Stomach smooth muscle (tissue), 2 donors: ENCODE data around the gene LYZL6.
"Not testable (repeated sequence)": the region's sequence is repeated elsewhere in the genome, so short reads cannot be mapped to it uniquely, and the experiment has no call there.

ENCODE experiments used
- H3K27ac ChIP-seq: one replicate; pipeline ENCODE4 v1.7.0; 2013; ENCODE audit warnings: mild to moderate bottlenecking, low read length, inconsistent platforms
- H3K27me3 ChIP-seq, 2 donors: one replicate each; pipeline ENCODE4 v1.7.0; 2013; ENCODE audit warnings: low read length in 2 of 2; ENCODE audit not compliant: insufficient read depth in 2 of 2, control insufficient read depth in 1 of 2
- H3K36me3 ChIP-seq, 2 donors: one replicate each; pipeline ENCODE4 v1.7.0; 2013; ENCODE audit warnings: low read length in 2 of 2; ENCODE audit not compliant: control insufficient read depth in 2 of 2, insufficient read depth in 2 of 2
- H3K4me1 ChIP-seq: one replicate; pipeline ENCODE4 v1.7.0; 2013; ENCODE audit warnings: low read length; ENCODE audit not compliant: control insufficient read depth, insufficient read depth
- H3K4me3 ChIP-seq, 2 donors: one replicate each; pipeline ENCODE4 v1.7.0; 2013; ENCODE audit warnings: low read length in 2 of 2
- H3K9ac ChIP-seq, 2 donors: one replicate each; pipeline ENCODE4 v1.7.0; 2013; ENCODE audit warnings: low read length in 2 of 2, mild to moderate bottlenecking in 1 of 2
- H3K9me3 ChIP-seq, 2 donors: one replicate each; pipeline ENCODE4 v1.7.0; 2013; ENCODE audit warnings: low read length in 2 of 2; ENCODE audit not compliant: control insufficient read depth in 2 of 2
- donor health status: healthy.
- donor health status: Pancreatic carcinoma.

Gene LYZL6

DNA sequence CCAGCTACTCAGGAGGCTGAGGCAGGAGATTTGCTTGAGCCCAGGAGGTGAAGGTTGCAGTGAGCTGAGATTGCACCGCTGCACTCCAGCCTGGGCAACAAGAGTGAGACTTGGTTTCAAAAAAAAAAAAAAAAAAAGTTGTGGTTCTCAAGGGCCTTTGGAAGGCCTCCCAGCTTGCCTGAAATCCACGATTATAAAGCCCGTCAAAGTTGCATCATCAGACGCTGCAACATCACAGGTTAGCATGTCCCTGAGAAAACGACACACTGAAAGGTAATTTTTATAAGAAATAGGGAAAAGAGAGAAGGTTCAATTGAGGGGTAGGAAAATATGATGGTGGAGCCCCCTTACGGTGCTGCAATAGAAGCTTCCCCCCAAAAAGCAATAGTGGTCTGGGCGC is 4.6 kb upstream of the LYZL6 start:
- Histone ChIP-seq H3K27me3 (no peaks in the 10 kb centered on the region), H3K4me3 (no peak overlapping the region), H3K4me1 (no peaks in the 10 kb centered on the region), H3K9me3 (no peaks in the 10 kb centered on the region), H3K9ac (no peak overlapping the region), H3K36me3 (no peaks in the 10 kb centered on the region), H3K27ac (no peak overlapping the region)

DNA sequence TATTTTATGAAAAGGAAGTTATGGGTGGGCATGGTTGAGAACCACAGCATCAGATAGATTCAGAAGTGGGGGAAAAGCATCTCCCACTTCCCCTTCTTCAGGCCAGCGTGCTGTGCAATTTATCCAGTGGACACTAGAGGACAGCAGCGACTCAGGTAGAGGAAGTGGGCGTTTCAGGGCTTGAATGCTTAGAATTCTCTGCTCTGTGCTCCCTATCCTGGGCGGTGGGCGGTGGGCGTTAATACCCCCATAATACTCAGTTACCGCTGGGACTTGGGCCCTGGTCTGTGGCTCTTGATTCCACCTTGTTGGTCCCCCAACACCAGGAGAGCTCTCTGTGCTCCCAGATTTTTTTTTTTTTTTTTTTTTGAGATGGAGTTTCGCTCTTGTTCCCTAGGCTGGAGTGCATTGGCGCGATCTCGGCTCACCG is 3.7 kb upstream of the LYZL6 start:
- peak overlapping the region in 1 of 2 donors; percentile 22 for H3K4me3 ChIP-seq
- no peaks in the 10 kb centered on the region for H3K9me3 ChIP-seq
- H3K4me1 ChIP-seq, result no peaks in the 10 kb centered on the region
- H3K27ac ChIP-seq, result no peak overlapping the region
- no peaks in the 10 kb centered on the region for H3K36me3 ChIP-seq
- H3K9ac ChIP-seq, result no peak overlapping the region
- no peaks in the 10 kb centered on the region for H3K27me3 ChIP-seq

DNA sequence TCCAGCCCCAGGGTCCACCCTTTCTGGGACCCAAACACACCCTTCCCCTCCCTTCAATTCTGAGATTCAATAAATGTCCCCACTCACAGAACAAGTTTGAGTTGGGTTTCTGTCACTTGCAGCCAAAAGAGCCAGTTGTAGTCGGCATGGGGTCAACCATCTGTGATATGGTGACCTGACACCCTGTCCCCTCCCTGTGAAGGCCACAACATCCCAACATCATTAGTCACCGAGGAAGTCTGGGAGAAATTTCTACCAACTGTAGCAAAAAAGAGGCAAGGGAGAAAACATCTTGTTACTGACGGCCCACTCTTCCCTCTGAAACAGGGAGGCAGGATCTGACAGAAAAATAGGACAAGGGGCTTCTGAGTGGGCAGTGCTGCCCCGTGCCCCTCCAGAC is 638 bp upstream of the LYZL6 start:
- H3K27me3 ChIP-seq, result no peaks in the 10 kb centered on the region

DNA sequence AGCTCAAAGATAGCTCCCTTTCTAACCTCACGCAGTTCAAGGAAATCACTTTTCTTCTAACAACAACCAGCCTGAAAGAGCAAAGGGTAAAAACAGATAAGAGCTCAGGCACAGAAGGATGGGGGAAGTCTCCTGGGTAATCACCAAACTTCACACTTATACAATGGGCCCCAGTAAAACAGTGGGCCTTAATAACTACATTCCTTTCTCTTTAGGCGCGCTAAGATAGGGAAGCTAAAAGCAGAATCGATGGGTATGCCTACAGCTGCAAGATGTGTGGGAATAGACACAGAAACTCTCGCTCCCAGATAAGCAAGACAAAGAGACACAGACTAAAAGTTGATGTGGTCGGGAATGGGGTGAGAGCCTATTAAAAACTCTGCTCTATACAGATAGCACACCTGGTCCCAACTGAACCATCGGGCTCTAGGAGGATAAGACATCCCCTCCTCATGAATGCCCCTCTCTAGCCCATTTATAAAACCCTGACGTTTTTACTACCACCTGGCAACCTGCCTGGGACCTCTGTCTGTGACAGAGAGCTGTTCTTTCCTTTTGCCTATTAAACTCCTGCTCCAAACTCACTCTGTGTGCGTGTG is 826 bp downstream of the LYZL6 start:
- H3K9ac ChIP-seq, result no peak overlapping the region
- no peaks in the 10 kb centered on the region for H3K9me3 ChIP-seq
- H3K4me3 ChIP-seq, result no peak overlapping the region
- no peaks in the 10 kb centered on the region for H3K4me1 ChIP-seq
- H3K27me3 ChIP-seq, result no peaks in the 10 kb centered on the region
- H3K27ac ChIP-seq, result no peak overlapping the region
- no peaks in the 10 kb centered on the region for H3K36me3 ChIP-seq

More for the DNA sequence above, 638 bp upstream of the LYZL6 start:
- no peak overlapping the region for H3K27ac ChIP-seq
- H3K4me1 ChIP-seq, result no peaks in the 10 kb centered on the region
- no peaks in the 10 kb centered on the region for H3K9me3 ChIP-seq
- H3K36me3 ChIP-seq, result no peaks in the 10 kb centered on the region
- H3K9ac ChIP-seq, result no peak overlapping the region
- no peak overlapping the region for H3K4me3 ChIP-seq

DNA sequence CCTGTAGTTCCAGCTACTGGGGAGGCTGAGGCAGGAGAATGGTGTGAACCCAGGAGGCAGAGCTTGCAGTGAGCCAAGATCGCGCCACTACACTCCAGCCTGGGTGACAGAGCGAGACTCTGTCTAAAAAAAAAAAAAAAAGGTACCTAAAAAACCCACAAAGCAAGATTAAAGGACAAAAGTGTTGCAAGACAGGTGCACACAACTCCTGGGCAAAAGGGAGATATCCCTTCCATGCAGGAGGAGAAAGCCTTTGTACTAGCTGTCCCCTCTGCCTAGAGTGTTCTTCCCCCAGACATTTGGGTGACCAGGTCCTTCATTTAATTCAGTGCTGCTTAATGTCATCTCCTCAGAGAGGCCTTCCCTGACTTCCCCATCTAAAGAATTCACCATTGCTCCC is 5.0 kb downstream of the LYZL6 start:
- H3K9ac ChIP-seq, H3K27me3 ChIP-seq, H3K4me3 ChIP-seq, H3K4me1 ChIP-seq, H3K9me3 ChIP-seq, H3K27ac ChIP-seq, H3K36me3 ChIP-seq: not testable (repeated sequence)

DNA sequence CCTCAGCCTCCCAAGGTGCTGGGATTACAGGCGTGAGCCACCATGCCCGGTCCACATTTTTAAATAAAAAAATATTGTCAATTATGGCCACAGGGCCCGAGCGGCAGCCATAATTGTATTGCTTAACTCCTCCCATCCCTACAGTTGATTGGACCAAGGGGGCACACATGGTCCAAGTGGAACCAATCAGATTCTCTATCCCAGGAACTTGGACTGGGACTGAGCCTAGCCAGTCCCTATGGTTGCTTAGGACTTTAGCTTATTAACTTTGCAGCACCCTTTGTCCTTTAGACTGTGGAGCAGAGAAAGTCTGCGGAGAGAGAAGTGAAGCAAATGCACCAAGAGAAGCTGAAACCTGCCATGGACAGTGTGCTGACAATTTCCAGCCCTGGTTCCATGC is 7.5 kb downstream of the LYZL6 start:
- Histone ChIP-seq H3K9ac (no peak overlapping the region), H3K36me3 (no peaks in the 10 kb centered on the region), H3K4me3 (no peak overlapping the region), H3K27ac (no peak overlapping the region), H3K4me1 (peaks cover 7% of the 10 kb centered on the region), H3K27me3 (no peaks in the 10 kb centered on the region), H3K9me3 (no peaks in the 10 kb centered on the region)

DNA sequence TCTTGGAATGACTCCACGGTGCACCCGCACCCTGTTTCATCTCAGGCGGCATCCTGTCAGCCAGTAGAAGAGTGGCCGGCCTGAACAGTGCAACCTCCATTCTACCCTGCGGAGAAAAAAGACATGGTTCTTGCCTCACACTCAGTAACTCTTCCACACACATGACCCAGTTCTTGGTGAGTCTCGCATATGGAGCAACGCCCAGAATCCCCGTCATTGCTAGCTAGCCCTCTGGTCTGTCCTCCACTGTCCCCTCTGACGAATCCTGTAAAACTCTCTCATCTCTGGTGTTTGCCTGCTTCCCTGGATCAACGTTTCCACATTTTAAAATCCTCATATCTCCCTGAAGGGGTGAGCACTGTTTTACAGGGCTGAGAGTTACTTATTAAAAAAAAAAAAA is 8.8 kb downstream of the LYZL6 start:
- H3K4me3 ChIP-seq, result no peak overlapping the region
- H3K36me3 ChIP-seq, result no peaks in the 10 kb centered on the region
- H3K27me3 ChIP-seq, result peaks cover 0 to 2% of the 10 kb centered on the region in 2 donors
- H3K27ac ChIP-seq, result no peak overlapping the region
- H3K9me3 ChIP-seq, result no peaks in the 10 kb centered on the region
- no peak overlapping the region for H3K9ac ChIP-seq
- H3K4me1 ChIP-seq, result peaks cover 12% of the 10 kb centered on the region

DNA sequence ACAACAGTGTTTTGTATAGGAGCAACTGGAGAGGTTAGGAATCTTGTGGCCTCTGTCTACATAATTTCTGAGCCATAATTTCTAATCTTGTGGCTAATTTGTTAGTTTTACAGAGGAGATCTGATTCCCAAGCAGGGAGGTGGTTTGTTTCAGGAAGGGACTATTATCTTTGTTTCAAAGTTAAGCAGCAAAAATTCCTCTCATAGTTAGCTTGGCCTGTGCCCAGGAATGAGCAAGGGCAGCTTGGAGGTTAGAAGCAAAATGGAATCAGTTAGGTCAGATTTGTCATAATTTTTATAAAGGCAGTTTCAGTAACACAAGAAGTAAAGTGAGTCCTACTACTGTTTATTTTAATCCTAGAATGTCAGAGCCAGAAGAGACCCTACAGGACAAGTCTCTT is 10.9 kb downstream of the LYZL6 start:
- H3K27ac ChIP-seq, result no peak overlapping the region

DNA sequence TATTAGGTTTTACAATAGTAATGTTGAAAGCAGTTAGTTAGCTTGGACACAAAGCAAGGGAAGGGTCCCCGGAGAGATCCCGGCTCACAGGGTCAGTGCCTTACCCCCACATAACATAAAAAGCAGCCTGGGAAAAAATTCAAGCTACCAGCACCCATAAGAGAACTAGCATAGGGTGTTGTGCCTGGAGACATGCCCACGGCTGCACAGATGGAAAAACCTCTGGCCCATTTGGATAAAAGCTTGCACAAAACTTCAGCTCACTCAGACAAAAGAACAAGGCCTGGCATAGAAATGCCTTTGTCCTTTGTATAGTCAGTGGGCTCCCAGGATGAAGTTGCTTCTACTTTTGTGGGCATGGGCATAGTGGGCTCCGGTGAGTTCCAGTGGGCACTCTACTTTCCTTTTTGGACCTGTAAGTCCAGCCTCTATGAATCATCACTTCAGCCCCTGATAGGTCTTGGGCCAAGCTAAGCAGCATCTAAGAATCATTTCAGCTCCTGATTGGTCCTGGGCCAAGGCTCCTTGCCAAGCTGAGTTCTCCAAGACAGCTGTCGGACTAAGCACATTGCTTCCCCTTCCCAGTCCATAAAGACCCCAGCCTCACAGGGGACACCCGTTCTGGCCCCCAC is 11.6 kb downstream of the LYZL6 start:
- Histone ChIP-seq H3K9me3 (no peaks in the 10 kb centered on the region), H3K36me3 (no peaks in the 10 kb centered on the region), H3K4me1 (peaks cover 12% of the 10 kb centered on the region), H3K4me3 (no peak overlapping the region), H3K9ac (no peak overlapping the region), H3K27me3 (peaks cover 0 to 2% of the 10 kb centered on the region in 2 donors), H3K27ac (no peak overlapping the region)

More for the DNA sequence above, 10.9 kb downstream of the LYZL6 start:
- Histone ChIP-seq H3K9me3 (no peaks in the 10 kb centered on the region), H3K4me1 (peaks cover 12% of the 10 kb centered on the region), H3K36me3 (no peaks in the 10 kb centered on the region), H3K9ac (no peak overlapping the region), H3K4me3 (no peak overlapping the region), H3K27me3 (peaks cover 0 to 2% of the 10 kb centered on the region in 2 donors)

DNA sequence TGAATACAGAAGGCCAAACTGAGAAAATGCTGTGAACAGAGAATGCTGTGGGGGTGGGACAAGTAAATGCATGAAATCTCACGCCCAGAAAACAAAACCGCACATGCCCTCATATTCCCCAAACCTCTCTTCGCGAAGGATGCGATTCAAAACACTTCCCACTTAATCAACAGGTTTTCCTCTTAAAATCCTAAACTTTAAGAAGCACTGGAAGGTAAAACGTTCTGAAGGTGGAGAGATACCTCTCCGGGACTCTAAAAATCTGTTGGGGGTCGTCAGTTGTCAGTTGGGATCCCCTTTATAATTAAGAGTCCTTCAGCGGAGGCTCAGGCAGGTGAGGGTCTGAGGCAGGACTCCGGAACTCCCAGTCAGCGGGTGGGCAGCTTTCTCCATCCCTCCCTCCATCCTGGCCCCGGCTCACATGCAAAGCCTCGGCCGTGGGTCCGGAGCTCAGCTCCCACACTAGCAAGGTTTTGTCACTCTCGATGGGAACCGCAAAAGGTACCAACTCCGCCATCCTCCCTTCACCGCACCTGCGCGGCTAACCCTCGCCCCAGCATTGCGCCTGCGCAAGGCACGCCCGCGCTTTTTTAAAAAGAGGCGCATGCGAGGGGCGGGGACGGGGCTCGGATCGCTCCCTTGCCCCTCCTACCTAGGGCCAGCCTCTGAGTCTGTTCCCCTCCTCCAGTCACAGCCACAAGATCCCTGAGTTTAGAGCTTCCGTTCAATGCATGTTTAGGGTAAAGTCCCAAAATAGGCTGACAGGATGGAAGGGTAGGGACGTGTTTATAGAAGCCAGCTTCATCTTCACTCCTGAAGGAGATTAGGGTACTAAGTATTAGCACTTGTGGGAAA is 13.1 kb downstream of the LYZL6 start, which contains the start of gene RDM1:
TSS of gene RDM1 (minus strand) at position 563 of the 855 bp plus-strand sequence. CDS start at position 517, 46 bp downstream.
- H3K4me1 ChIP-seq, result peaks cover 12% of the 10 kb centered on the region
- H3K27me3 ChIP-seq, result peaks cover 0 to 2% of the 10 kb centered on the region in 2 donors
- no peak within 1 kb of the TSS for H3K9ac ChIP-seq
- no peaks in the 10 kb centered on the region for H3K36me3 ChIP-seq
- no peaks in the 10 kb centered on the region for H3K9me3 ChIP-seq
- H3K4me3 ChIP-seq, result peak within 1 kb of the TSS; percentile 36 to 63
- H3K27ac ChIP-seq, result no peak within 1 kb of the TSS
